Measurements from ENCODE around the gene CBFA2T2.

GRCh38 chr20:33660035-33660684 lies 170.3 kb downstream of the CBFA2T2 start:
- TF ChIP-seq POLR2A (IDR thresholded peaks at IDR 0.05) (no peak), POLR2AphosphoS5 (IDR thresholded peaks at IDR 0.05) (no peak)
- TF ChIP-seq, protein P1, sequence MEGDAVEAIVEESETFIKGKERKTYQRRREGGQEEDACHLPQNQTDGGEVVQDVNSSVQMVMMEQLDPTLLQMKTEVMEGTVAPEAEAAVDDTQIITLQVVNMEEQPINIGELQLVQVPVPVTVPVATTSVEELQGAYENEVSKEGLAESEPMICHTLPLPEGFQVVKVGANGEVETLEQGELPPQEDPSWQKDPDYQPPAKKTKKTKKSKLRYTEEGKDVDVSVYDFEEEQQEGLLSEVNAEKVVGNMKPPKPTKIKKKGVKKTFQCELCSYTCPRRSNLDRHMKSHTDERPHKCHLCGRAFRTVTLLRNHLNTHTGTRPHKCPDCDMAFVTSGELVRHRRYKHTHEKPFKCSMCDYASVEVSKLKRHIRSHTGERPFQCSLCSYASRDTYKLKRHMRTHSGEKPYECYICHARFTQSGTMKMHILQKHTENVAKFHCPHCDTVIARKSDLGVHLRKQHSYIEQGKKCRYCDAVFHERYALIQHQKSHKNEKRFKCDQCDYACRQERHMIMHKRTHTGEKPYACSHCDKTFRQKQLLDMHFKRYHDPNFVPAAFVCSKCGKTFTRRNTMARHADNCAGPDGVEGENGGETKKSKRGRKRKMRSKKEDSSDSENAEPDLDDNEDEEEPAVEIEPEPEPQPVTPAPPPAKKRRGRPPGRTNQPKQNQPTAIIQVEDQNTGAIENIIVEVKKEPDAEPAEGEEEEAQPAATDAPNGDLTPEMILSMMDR (IDR thresholded peaks at IDR 0.05): no peak

Data from upper lobe of left lung (tissue), 4 donors.